GM12878 (cell line): ENCODE data around the gene MX1.

Experiments
- EZH2 ChIP-seq: IDR thresholded peaks from 2 replicates; pipeline ENCODE4 v1.6.1; 2012; ENCODE audit warnings: low read depth, mild to moderate bottlenecking, control low read depth, inconsistent platforms, low read length, borderline replicate concordance; ENCODE audit not compliant: control insufficient read depth
- GABPA ChIP-seq: IDR thresholded peaks from 2 replicates; pipeline ENCODE4 v1.6.1; 2014; ENCODE audit warnings: antibody characterized with exemption, low read depth, mild to moderate bottlenecking, inconsistent platforms
- HDAC6 ChIP-seq: fragments of 200-600 bp; sonication (generic); IDR thresholded peaks from one replicate; pipeline ENCODE4 v1.8.0; 2017; ENCODE audit warnings: antibody characterized with exemption; ENCODE audit not compliant: unreplicated experiment
- SMC3 ChIP-seq: IDR thresholded peaks from 2 replicates; pipeline ENCODE4 v1.6.1; 2011; ENCODE audit warnings: low read length, improper control_type of control experiment, borderline replicate concordance
- ZNF207 ChIP-seq: fragments of 450-650 bp; IDR thresholded peaks from 2 replicates; pipeline ENCODE4 v1.6.1; 2014; ENCODE audit warnings: antibody characterized with exemption, mild to moderate bottlenecking, borderline replicate concordance
- TF ChIP-seq, protein P1 (sequence below): IDR thresholded peaks from 2 replicates; pipeline ENCODE4 v1.6.1; 2011; ENCODE audit warnings: low read depth, low read length, improper control_type of control experiment, borderline replicate concordance
- TF ChIP-seq, protein P2 (sequence below), 3 experiments: IDR thresholded peaks in 2 of 3; conservative IDR thresholded peaks in 1 of 3; 2 replicates each; pipeline ENCODE4 v1.5.1; 2011; ENCODE audit warnings: low read depth in 3 of 3, low read length in 3 of 3, mild to moderate bottlenecking in 3 of 3, control low read depth in 2 of 3, moderate library complexity in 2 of 3, inconsistent platforms in 1 of 3, mixed read lengths in 1 of 3; ENCODE audit not compliant: control insufficient read depth in 2 of 3, insufficient read depth in 1 of 3; ENCODE audit errors: extremely low read depth in 1 of 3
- TF ChIP-seq, protein P3 (sequence below): fragments of 450-650 bp; formaldehyde crosslinking; IDR thresholded peaks from 2 replicates; pipeline ENCODE4 v1.4.0; 2022; ENCODE audit warnings: mild to moderate bottlenecking, moderate library complexity

DNA sequence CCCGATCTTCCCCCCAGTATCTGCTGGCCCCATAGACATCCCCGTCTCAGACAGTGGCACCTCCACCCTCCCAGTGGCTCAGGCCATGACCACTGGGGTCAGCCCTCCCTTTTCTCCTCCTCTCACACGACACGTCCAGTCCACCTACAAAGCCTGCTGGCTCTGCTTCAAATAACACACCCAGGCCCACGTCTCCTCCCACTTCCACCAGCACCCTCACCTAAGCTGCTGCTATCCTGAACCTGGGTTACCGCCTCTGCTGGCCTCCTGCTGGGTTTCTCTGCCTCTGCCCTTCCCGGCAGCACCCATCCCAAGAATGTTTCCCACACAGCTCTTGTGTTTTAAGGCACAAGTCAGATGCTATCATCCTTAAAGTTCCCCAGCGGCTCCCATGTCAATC lies 38.2 kb upstream of the MX1 start:
- no peak for TF ChIP-seq SMC3
- no peak for TF ChIP-seq ZNF207
- TF ChIP-seq, protein P1, sequence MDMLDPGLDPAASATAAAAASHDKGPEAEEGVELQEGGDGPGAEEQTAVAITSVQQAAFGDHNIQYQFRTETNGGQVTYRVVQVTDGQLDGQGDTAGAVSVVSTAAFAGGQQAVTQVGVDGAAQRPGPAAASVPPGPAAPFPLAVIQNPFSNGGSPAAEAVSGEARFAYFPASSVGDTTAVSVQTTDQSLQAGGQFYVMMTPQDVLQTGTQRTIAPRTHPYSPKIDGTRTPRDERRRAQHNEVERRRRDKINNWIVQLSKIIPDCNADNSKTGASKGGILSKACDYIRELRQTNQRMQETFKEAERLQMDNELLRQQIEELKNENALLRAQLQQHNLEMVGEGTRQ = no peak
- TF ChIP-seq, protein P2, sequence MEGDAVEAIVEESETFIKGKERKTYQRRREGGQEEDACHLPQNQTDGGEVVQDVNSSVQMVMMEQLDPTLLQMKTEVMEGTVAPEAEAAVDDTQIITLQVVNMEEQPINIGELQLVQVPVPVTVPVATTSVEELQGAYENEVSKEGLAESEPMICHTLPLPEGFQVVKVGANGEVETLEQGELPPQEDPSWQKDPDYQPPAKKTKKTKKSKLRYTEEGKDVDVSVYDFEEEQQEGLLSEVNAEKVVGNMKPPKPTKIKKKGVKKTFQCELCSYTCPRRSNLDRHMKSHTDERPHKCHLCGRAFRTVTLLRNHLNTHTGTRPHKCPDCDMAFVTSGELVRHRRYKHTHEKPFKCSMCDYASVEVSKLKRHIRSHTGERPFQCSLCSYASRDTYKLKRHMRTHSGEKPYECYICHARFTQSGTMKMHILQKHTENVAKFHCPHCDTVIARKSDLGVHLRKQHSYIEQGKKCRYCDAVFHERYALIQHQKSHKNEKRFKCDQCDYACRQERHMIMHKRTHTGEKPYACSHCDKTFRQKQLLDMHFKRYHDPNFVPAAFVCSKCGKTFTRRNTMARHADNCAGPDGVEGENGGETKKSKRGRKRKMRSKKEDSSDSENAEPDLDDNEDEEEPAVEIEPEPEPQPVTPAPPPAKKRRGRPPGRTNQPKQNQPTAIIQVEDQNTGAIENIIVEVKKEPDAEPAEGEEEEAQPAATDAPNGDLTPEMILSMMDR (IDR thresholded peaks at IDR 0.05 in 2 of 3, conservative IDR thresholded peaks at IDR 0.05 in 1 of 3; ENCODE audit: control insufficient read depth in 2 of 3, extremely low read depth in 1 of 3, insufficient read depth in 1 of 3, low read depth in 3 of 3, low read length in 3 of 3) = no peak
- TF ChIP-seq, protein P3, sequence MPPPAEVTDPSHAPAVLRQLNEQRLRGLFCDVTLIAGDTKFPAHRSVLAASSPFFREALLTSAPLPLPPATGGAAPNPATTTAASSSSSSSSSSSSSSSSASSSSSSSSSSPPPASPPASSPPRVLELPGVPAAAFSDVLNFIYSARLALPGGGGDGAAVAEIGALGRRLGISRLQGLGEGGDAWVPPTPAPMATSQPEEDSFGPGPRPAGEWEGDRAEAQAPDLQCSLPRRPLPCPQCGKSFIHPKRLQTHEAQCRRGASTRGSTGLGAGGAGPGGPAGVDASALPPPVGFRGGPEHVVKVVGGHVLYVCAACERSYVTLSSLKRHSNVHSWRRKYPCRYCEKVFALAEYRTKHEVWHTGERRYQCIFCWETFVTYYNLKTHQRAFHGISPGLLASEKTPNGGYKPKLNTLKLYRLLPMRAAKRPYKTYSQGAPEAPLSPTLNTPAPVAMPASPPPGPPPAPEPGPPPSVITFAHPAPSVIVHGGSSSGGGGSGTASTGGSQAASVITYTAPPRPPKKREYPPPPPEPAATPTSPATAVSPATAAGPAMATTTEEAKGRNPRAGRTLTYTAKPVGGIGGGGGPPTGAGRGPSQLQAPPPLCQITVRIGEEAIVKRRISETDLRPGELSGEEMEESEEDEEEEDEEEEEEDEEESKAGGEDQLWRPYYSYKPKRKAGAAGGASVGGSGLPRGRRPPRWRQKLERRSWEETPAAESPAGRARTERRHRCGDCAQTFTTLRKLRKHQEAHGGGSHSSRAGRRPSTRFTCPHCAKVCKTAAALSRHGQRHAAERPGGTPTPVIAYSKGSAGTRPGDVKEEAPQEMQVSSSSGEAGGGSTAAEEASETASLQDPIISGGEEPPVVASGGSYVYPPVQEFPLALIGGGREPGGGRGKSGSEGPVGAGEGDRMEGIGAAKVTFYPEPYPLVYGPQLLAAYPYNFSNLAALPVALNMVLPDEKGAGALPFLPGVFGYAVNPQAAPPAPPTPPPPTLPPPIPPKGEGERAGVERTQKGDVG (CRISPR knock-in tag) = no peak
- TF ChIP-seq EZH2 = no peak
- no peak for TF ChIP-seq GABPA
- TF ChIP-seq HDAC6 = no peak
